ENCODE measurements around the gene IFITM1.

DNA sequence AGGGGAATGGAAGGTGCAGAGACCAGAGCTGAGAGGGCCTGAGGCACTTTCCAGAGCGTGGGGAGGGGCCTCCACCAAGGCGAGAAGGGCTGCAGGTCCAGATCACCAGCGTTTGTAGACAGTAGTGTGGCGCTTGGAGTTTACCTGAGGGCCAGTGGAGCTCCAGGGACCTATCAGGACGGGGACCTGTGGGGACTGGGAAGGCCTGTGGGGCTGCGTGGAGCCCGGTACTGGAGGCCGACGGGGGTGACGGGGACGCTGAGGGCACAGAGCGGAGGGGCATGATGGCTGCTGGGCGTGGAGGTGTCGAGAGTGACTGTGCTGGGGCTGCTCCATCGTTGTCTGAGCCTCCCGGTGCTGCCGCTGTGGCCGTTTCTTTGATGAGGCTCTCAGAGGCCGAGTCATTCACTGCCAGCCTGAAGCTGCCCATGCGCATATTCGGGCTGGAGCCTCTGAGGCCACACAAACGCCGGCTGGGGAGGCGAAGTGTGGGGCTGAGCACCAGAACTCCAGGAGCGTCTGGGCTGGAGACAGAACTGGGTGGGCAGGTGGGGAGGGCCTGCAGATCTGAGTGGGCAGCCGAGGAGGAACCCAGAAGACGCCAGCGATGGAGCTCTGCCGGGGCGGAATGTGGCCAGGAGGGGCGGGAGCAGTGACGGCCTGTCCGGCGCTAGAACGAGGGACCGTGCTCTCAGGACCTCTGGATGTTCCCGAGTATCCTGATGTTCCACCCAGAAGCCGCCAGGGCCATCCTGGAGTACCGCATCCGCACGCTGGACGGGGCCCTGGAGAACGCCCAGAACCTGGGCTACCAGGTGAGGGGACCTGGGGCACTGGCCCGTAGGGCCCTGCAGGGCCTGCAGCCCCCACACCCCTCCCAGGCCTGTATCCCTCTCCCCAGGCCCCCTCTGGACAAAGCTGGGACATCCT is 22.3 kb upstream of the IFITM1 start:
- TF ChIP-seq CTCF (IDR thresholded peaks at IDR 0.05), result no peak
- TF ChIP-seq POLR2A (IDR thresholded peaks at IDR 0.05), result no peak

Data from tibial nerve (tissue), 3 donors.